GM06990 (cell line): ENCODE results near the gene TLCD2.
"Not testable (repeated sequence)": the region's sequence is repeated elsewhere in the genome, so short reads cannot be mapped to it uniquely, and the experiment has no call there.

Experiments
- DNase-seq: peaks from one replicate; pipeline ENCODE4 v3.0.0-alpha.2; 2011; ENCODE audit not compliant: insufficient read length; ENCODE audit errors: extremely low read depth
- H3K27me3 ChIP-seq: replicated peaks from 2 replicates; pipeline ENCODE4 v1.6.0; 2011; ENCODE audit warnings: low read length; ENCODE audit not compliant: control insufficient read depth, insufficient read depth
- H3K36me3 ChIP-seq: 2 replicates; pipeline ENCODE4 v1.5.1; 2011; ENCODE audit warnings: low read length; ENCODE audit not compliant: control insufficient read depth, insufficient read depth
- H3K4me3 ChIP-seq: replicated peaks from 2 replicates; pipeline ENCODE4 v1.5.1; 2011; ENCODE audit warnings: low read depth, mild to moderate bottlenecking, control low read depth, low read length
- CTCF ChIP-seq: IDR thresholded peaks from 2 replicates; pipeline ENCODE4 v1.5.1; 2011; ENCODE audit warnings: low read length, control low read depth, mild to moderate bottlenecking, inconsistent platforms; ENCODE audit not compliant: insufficient read depth, poor library complexity, severe bottlenecking

The TLCD2 gene

GRCh38 chr17:1707107-1707506 is 3.1 kb downstream of the TLCD2 start:
- no peak for DNase-seq

GRCh38 chr17:1705004-1705403 is 5.2 kb downstream of the TLCD2 start:
- Histone ChIP-seq H3K36me3 (no peaks in the 10 kb centered on the region), H3K4me3 (no peak overlapping the region), H3K27me3 (no peaks in the 10 kb centered on the region)
- TF ChIP-seq CTCF: no peak
- DNase-seq: no peak

More at GRCh38 chr17:1707107-1707506, 3.1 kb downstream of the TLCD2 start:
- Histone ChIP-seq H3K36me3 (no peaks in the 10 kb centered on the region), H3K4me3 (no peak overlapping the region), H3K27me3 (no peaks in the 10 kb centered on the region)
- no peak for TF ChIP-seq CTCF

GRCh38 chr17:1703063-1703462 is 7.1 kb downstream of the TLCD2 start:
- no peak for DNase-seq
- no peaks in the 10 kb centered on the region for H3K27me3 ChIP-seq

GRCh38 chr17:1699891-1700290 is 10.3 kb downstream of the TLCD2 start:
- H3K4me3 ChIP-seq, H3K27me3 ChIP-seq, H3K36me3 ChIP-seq, DNase-seq: not testable (repeated sequence)

More at GRCh38 chr17:1703063-1703462, 7.1 kb downstream of the TLCD2 start:
- no peak overlapping the region for H3K4me3 ChIP-seq
- H3K36me3 ChIP-seq: no peaks in the 10 kb centered on the region
- TF ChIP-seq CTCF: no peak

DNA sequence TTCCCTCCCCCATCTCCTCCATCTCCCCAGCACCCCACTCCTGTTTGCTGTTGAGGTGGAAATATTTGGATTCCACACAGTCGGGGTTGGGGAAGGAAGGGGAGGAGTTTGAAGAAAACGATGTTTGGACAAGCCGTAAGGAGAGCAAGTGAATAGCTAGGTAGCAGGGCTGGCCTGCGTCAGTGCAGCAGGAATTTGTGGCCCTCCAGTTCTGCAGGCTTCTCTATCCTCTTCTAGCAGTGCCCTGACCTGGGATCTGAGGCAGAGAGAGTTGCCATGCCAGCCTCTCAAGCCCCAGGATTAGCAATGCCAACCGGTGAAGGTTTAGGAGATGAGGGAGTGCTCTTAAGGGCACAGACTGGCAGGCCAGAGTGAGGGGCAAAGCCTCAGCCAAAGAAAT is 12.5 kb downstream of the TLCD2 start:
- Histone ChIP-seq H3K27me3 (no peaks in the 10 kb centered on the region), H3K4me3 (no peak overlapping the region), H3K36me3 (no peaks in the 10 kb centered on the region)
- no peak for TF ChIP-seq CTCF
- no peak for DNase-seq

DNA sequence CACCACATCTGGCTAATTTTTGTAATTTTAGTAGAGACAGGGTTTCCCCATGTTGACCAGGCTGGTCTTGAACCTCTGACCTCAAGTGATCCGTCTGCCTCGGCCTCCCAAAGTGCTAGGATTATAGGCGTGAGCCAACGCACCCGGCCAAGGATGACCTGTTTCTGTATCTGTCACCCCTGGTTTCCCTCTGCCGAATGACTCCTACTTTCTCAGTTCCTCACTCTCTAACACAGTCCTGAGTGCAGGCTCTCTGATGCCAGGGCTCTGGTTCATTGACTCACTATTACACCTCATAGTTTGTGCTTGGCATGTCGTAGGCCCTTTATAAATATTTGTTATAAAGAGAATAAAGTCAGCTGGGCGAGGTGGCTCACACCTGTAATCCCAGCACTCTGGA is 14.8 kb downstream of the TLCD2 start:
- no peaks in the 10 kb centered on the region for H3K36me3 ChIP-seq
- H3K4me3 ChIP-seq: no peak overlapping the region
- TF ChIP-seq CTCF: no peak
- peak; percentile 34 for DNase-seq
- no peaks in the 10 kb centered on the region for H3K27me3 ChIP-seq
